Measurements from ENCODE around the gene FSTL4.
"Not testable (repeated sequence)": the region's sequence is repeated elsewhere in the genome, so short reads cannot be mapped to it uniquely, and the experiment has no call there.

DNA sequence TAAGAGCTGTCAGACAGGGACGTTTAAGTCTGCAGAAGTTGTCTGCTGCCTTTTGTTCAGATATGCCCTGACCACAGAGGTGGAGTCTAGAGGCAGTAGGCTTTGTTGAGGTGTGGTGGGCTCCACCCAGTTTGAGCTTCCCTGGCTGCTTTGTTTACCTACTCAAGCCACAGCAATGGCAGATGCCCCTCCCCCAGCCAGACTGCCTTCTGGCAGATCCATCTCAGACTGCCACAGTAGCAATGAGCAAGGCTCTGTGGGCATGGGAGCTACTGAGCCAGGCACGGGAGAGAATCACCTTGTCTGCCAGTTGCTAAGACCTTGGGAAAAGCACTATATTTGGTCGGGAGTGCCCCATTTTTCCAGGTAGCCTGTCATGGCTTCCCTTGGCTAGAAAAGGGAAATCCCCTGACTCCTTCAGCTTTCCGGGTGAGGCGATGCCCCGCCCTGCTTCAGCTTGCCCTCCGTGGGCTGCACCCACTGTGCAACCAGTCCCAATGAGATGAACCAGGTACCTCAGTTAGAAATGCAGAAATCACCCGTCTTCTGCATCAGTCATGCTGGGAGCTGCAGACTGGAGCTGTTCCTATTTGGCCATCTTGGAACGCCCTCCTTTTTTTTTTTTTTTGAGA is 441.5 kb downstream of the FSTL4 start:
- not testable (repeated sequence) for TF ChIP-seq CTCF, POLR2A (IDR thresholded peaks at IDR 0.05)

Data from Peyer's patch (tissue), 4 donors.